PC-3 (cell line): Measurements from ENCODE around the gene ANOS1. TPM values are rescaled to one million over a fixed set of nuclear protein-coding genes. Genes with fewer than 3 reads are reported as not detected.
A peak's percentile ranks its signal among the peaks of the same experiment; 100 is the strongest.

Experiments
- ATAC-seq: fragments of 200-7000 bp; cut with Tn5 transposase; 2 replicates; pipeline ENCODE4 v1.9.1; 2020; ENCODE audit warnings: mild to moderate bottlenecking, moderate library complexity
- BruUV-seq: library from RNA; stranded (reverse); fragments of 400-500 nt; replicated peaks from 2 replicates; lab custom pipeline; 2021; lab: Mats Ljungman, UMichigan
- CTCF ChIA-PET: fragments of 300-600 bp; sonication (Branson Sonifier 250); formaldehyde crosslinking; loops from one replicate; lab custom pipeline; 2022; ENCODE audit warnings: antibody characterized with exemption; lab: Charles Lee
- POLR2A ChIA-PET: fragments of 300-600 bp; sonication (Branson Sonifier 250); formaldehyde crosslinking; loops from one replicate; lab custom pipeline; 2022; ENCODE audit warnings: antibody characterized with exemption; ENCODE audit not compliant: unreplicated experiment; lab: Charles Lee
- DNase-seq: peaks from one replicate; pipeline ENCODE4 v3.0.0-alpha.2; 2015
- H2AFZ ChIP-seq: fragments of 300-600 bp; sonication (generic); 2 replicates; pipeline ENCODE4 v1.6.0; 2016; ENCODE audit warnings: antibody characterized with exemption, low read length
- H3F3A ChIP-seq: fragments of 300-600 bp; sonication (generic); one replicate; pipeline ENCODE4 v1.6.0; 2017; ENCODE audit warnings: antibody characterized with exemption, low read length, control low read depth, mild to moderate bottlenecking; ENCODE audit not compliant: unreplicated experiment
- H3K27ac ChIP-seq: fragments of 300-600 bp; sonication (generic); 2 replicates; pipeline ENCODE4 v1.5.1; 2016; ENCODE audit warnings: mild to moderate bottlenecking, low read length
- H3K27me3 ChIP-seq: fragments of 300-600 bp; sonication (generic); 2 replicates; pipeline ENCODE4 v1.6.1; 2016; ENCODE audit warnings: low read length, mixed read lengths
- H3K36me3 ChIP-seq: fragments of 300-600 bp; sonication (generic); 2 replicates; pipeline ENCODE4 v1.6.1; 2016; ENCODE audit warnings: low read depth, mixed run types, low read length, mixed read lengths
- H3K4me1 ChIP-seq: fragments of 300-600 bp; sonication (generic); 2 replicates; pipeline ENCODE4 v1.5.1; 2016; ENCODE audit warnings: low read length; ENCODE audit not compliant: insufficient read depth
- H3K4me2 ChIP-seq: fragments of 300-600 bp; sonication (generic); 2 replicates; pipeline ENCODE4 v1.6.0; 2016; ENCODE audit warnings: low read length
- H3K4me3 ChIP-seq: fragments of 300-600 bp; sonication (generic); 2 replicates; pipeline ENCODE4 v1.5.1; 2016; ENCODE audit warnings: mild to moderate bottlenecking, low read length, mixed read lengths
- H3K79me2 ChIP-seq: fragments of 300-600 bp; sonication (generic); 2 replicates; pipeline ENCODE4 v1.6.1; 2017; ENCODE audit warnings: low read length, mixed read lengths
- H3K9ac ChIP-seq: fragments of 300-600 bp; sonication (generic); 2 replicates; pipeline ENCODE4 v1.6.0; 2016; ENCODE audit warnings: mild to moderate bottlenecking, low read length
- H3K9me2 ChIP-seq: fragments of 300-600 bp; sonication (generic); replicated peaks from 2 replicates; pipeline ENCODE4 v1.6.1; 2016; ENCODE audit warnings: mixed run types, low read length, mixed read lengths
- H3K9me3 ChIP-seq: fragments of 300-600 bp; sonication (generic); 2 replicates; pipeline ENCODE4 v1.6.1; 2016; ENCODE audit warnings: low read length, mixed read lengths
- H4K20me1 ChIP-seq: fragments of 300-600 bp; sonication (generic); 2 replicates; pipeline ENCODE4 v1.6.1; 2016; ENCODE audit warnings: low read length, mixed read lengths
- CTCF ChIP-seq: fragments of 300-600 bp; sonication (generic); conservative IDR thresholded peaks from 2 replicates; pipeline ENCODE4 v1.5.1; 2017; ENCODE audit warnings: antibody characterized with exemption, low read depth, mild to moderate bottlenecking, low read length
- EZH2 ChIP-seq: fragments of 300-600 bp; sonication (generic); IDR thresholded peaks from one replicate; pipeline ENCODE4 v1.6.1; 2017; ENCODE audit warnings: antibody characterized with exemption, mild to moderate bottlenecking, low read length; ENCODE audit not compliant: unreplicated experiment
- EZH2phosphoT487 ChIP-seq: fragments of 300-600 bp; sonication (generic); IDR thresholded peaks from 2 replicates; pipeline ENCODE4 v1.6.1; 2018; ENCODE audit warnings: mild to moderate bottlenecking, antibody characterized with exemption, low read length, borderline replicate concordance
- intact Hi-C: fragments of 100-400 bp; cut with micrococcal nuclease; formaldehyde crosslinking; loops from 2 replicates; pipeline ENCODE4 v1.9.0; 2023
- total RNA-seq: library from RNA; depleted of rRNA; stranded (reverse); fragments of >200 nt; gene quantifications from 2 replicates; pipeline ENCODE4 v1.2.3, GENCODE V29; 2014

The ANOS1 gene
- total RNA-seq, 1 experiment from 2014 or later, result 3.5 TPM

GRCh38 chrX:8730812-8731558 is 952 bp downstream of the ANOS1 start:
- Histone ChIP-seq H3K9me2 (no peaks in the 10 kb centered on the region), H3F3A (no peaks in the 10 kb centered on the region), H4K20me1 (no peaks in the 10 kb centered on the region), H3K27me3 (peaks cover 17% of the 10 kb centered on the region; the same call in 1 of the 2 replicates), H3K9me3 (no peaks in the 10 kb centered on the region), H3K79me2 (no peaks in the 10 kb centered on the region), H3K27ac (no peak overlapping the region), H3K9ac (no peak overlapping the region), H3K4me1 (peaks cover 13% of the 10 kb centered on the region), H3K4me2 (peak overlapping the region; percentile 93), H3K4me3 (peak overlapping the region; percentile 79), H3K36me3 (no peaks in the 10 kb centered on the region), H2AFZ (peak overlapping the region; percentile 92)
- intact Hi-C loops, result no loop called here
- ChIA-PET POLR2A (interaction anchor here (0.5 kb wide), 1 partner anchor 125 kb away, joined by 4 read pairs; no protein-coding TSS in a partner anchor), CTCF (no interaction called here)
- BruUV-seq, result no TSS peak
- TF ChIP-seq CTCF (no peak), EZH2phosphoT487 (no peak), EZH2 (no peak)
- DNase-seq, result peak; percentile 3
- ATAC-seq, result peak; percentile 18

- ChIA-PET CTCF (no interaction called here), POLR2A (no interaction called here)
- Histone ChIP-seq H2AFZ (no peak overlapping the region), H3F3A (no peaks in the 10 kb centered on the region), H3K36me3 (no peaks in the 10 kb centered on the region), H3K9me2 (no peaks in the 10 kb centered on the region), H3K27me3 (peaks cover 17% of the 10 kb centered on the region; the same call in 1 of the 2 replicates), H3K4me3 (no peak overlapping the region), H3K4me1 (peaks cover 16% of the 10 kb centered on the region), H3K9ac (no peak overlapping the region), H3K9me3 (no peaks in the 10 kb centered on the region), H3K27ac (no peak overlapping the region), H3K79me2 (no peaks in the 10 kb centered on the region), H3K4me2 (peak overlapping the region; percentile 93; the same call in 1 of the 2 replicates), H4K20me1 (no peaks in the 10 kb centered on the region)
- no peak for TF ChIP-seq EZH2
- no peak for TF ChIP-seq EZH2phosphoT487
- TF ChIP-seq CTCF, result no peak
- DNase-seq (no peak), ATAC-seq (no peak)
- intact Hi-C loops, result no loop called here
- no TSS peak for BruUV-seq
These were observed 2.1 kb downstream of the ANOS1 start for GRCh38 chrX:8729811-8730210.

- no TSS peak for BruUV-seq
- Histone ChIP-seq H3K9ac (no peak overlapping the region), H3K9me2 (no peaks in the 10 kb centered on the region), H4K20me1 (no peaks in the 10 kb centered on the region), H3K27me3 (peaks cover 17% of the 10 kb centered on the region; the same call in 1 of the 2 replicates), H3K36me3 (no peaks in the 10 kb centered on the region), H2AFZ (no peak overlapping the region), H3K4me2 (no peak overlapping the region), H3K79me2 (no peaks in the 10 kb centered on the region), H3K9me3 (no peaks in the 10 kb centered on the region), H3F3A (no peaks in the 10 kb centered on the region), H3K4me3 (no peak overlapping the region), H3K4me1 (peaks cover 16% of the 10 kb centered on the region), H3K27ac (no peak overlapping the region)
- intact Hi-C loops, result no loop called here
- no peak for DNase-seq
- no peak for TF ChIP-seq EZH2phosphoT487
- no peak for TF ChIP-seq CTCF
- no peak for TF ChIP-seq EZH2
- ChIA-PET CTCF (no interaction called here), POLR2A (no interaction called here)
- no peak for ATAC-seq
These were observed 2.9 kb downstream of the ANOS1 start for GRCh38 chrX:8728932-8729535.
